Ishikawa (cell line): ENCODE measurements around the gene ZNF215.

ENCODE experiments used
- CEBPB ChIP-seq: IDR thresholded peaks from 2 replicates; pipeline ENCODE4 v1.6.1; 2012
- MAX ChIP-seq: IDR thresholded peaks from 2 replicates; pipeline ENCODE4 v1.6.1; 2012

- TF ChIP-seq MAX (no peak), CEBPB (no peak)
Observed at GRCh38 chr11:6920702-6921101, 5.5 kb upstream of the ZNF215 start, which contains the start of gene OR2D3.
